Transverse colon (tissue), 4 donors: ENCODE data around the gene VASH2. TPM values are rescaled to one million over a fixed set of nuclear protein-coding genes. Genes with fewer than 3 reads are reported as not detected.

Experiments
- DNase-seq: peaks from one replicate; pipeline ENCODE4 v3.0.0-alpha.2; 2019
- H3K27ac ChIP-seq, 4 donors: fragments of 200-600 bp; sonication (generic); 2 replicates each; pipeline ENCODE4 v1.5.1; 2016 to 2018; ENCODE audit warnings: inconsistent platforms in 4 of 4
- H3K27me3 ChIP-seq: fragments of 200-600 bp; sonication (generic); 2 replicates; pipeline ENCODE4 v1.5.1; 2017; ENCODE audit warnings: inconsistent platforms
- H3K36me3 ChIP-seq, 4 donors: fragments of 200-600 bp; sonication (generic); 2 replicates each; pipeline ENCODE4 v1.5.1; 2017 to 2019; ENCODE audit warnings: inconsistent platforms in 4 of 4
- H3K4me1 ChIP-seq, 4 donors: fragments of 200-600 bp; sonication (generic); 2 replicates each; pipeline ENCODE4 v1.5.1; 2017 to 2020; ENCODE audit warnings: inconsistent platforms in 4 of 4
- H3K4me3 ChIP-seq, 4 donors: fragments of 200-600 bp; sonication (generic); 1 replicate in 1 of 4; 2 replicates in 3 of 4; pipeline versions ENCODE4 v1.5.1 to v1.6.1; 2017 to 2019; ENCODE audit warnings: inconsistent platforms in 4 of 4
- H3K9me3 ChIP-seq, 2 donors: fragments of 200-600 bp; sonication (generic); 2 replicates each; pipeline ENCODE4 v1.5.1; 2017 to 2019; ENCODE audit warnings: inconsistent platforms in 2 of 2
- CTCF ChIP-seq, 5 experiments: fragments of 200-600 bp in 3 of 5; fragments of 450-650 bp in 2 of 5; sonication (generic) in 3 of 5; IDR thresholded peaks; 1 replicate in 2 of 5; 2 replicates in 3 of 5; pipeline ENCODE4 v1.5.1; 2016 to 2017; ENCODE audit warnings: antibody characterized with exemption in 5 of 5, inconsistent platforms in 3 of 5, mild to moderate bottlenecking in 2 of 5, moderate library complexity in 1 of 5
- EP300 ChIP-seq: sonication (generic); formaldehyde crosslinking; IDR thresholded peaks from one replicate; pipeline ENCODE4 v1.6.1; 2017; ENCODE audit warnings: antibody characterized with exemption, low read depth
- POLR2A ChIP-seq: fragments of 450-650 bp; IDR thresholded peaks from one replicate; pipeline ENCODE4 v1.6.1; 2016; ENCODE audit warnings: antibody characterized with exemption, mild to moderate bottlenecking, moderate library complexity
- POLR2AphosphoS5 ChIP-seq, 3 donors: sonication (generic); formaldehyde crosslinking; IDR thresholded peaks; one replicate each; pipeline ENCODE4 v1.6.1; 2016; ENCODE audit warnings: antibody characterized with exemption in 3 of 3
- WGBS, 2 donors: methylation state at CpG; one replicate each; pipeline ENCODE4 v1.1.5; 2018; ENCODE audit warnings: low coverage in 1 of 2; 5-methylcytosine and 5-hydroxymethylcytosine counted together
- in situ Hi-C, 4 donors: fragments of 200-750 bp; cut with MboI; loops; one replicate each; pipeline versions ENCODE4 v1.15.0 to v1.15.1; 2017; ENCODE audit warnings: low sequenced_read_pairs in 3 of 4, low pct_ligation_motif_present in 1 of 4, low pct_unique_long_range_greater_than_20kb in 1 of 4
- intact Hi-C: fragments of 100-400 bp; cut with DNase I; formaldehyde crosslinking; loops from one replicate; pipeline ENCODE4 v1.15.1; 2023; ENCODE audit warnings: low total_unique reads
- total RNA-seq, 4 donors: library from RNA; depleted of rRNA; stranded (reverse); fragments of >200 nt; gene quantifications; one replicate each; pipeline ENCODE4 v1.1.0, GENCODE V29; 2016

The VASH2 gene
- total RNA-seq, 4 donors from 2014 or later, result 1.1 to 1.7 TPM; not detected in 2

DNA sequence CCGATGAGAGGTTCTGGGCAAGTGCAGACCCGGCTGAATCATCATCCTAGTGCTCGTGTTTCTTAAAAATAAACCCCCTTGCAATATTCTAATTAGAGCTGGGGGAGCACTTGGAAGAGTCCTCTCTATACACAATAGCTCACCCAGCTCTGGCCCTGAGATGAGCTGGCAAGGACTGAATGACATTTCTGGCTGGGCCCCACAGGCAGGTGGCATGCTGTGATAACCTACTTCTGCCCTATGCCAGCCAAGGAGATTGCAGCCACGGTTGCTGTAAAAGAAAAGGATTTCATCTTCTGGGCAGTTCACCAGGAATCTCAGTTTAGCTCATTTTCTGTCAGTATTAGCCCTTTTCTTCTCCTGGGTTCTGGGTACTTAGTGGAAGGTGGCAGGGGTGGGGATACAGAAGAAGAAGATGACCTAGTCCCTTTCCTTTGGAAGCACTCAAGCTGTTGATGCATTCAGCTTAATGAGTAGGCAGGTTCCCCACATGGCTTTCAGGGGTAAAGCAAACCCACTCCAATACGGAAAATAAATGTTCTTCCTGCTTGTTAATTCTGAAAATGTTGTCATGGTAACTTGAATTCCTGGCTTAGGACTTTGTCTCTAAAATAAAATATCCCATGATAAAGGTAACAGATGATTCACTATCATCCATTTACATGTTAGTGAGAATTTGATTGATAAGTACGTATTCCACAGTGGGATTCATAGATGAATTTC, 32.2 kb downstream of the VASH2 start:
- in situ Hi-C loops (loop anchor here (25.0 kb wide), 3 partner anchors 170 to 520 kb away; no protein-coding TSS in a partner anchor), intact Hi-C loops (no loop called here)
- no peaks in the 10 kb centered on the region for H3K9me3 ChIP-seq
- no peak for DNase-seq
- H3K4me3 ChIP-seq, result no peak overlapping the region
- no peak overlapping the region for H3K27ac ChIP-seq
- no peaks in the 10 kb centered on the region for H3K36me3 ChIP-seq
- TF ChIP-seq CTCF (IDR thresholded peaks at IDR 0.05) (no peak), EP300 (no peak), POLR2AphosphoS5 (IDR thresholded peaks at IDR 0.05) (no peak), POLR2A (no peak)
- 55 to 78% methylated on average over 5 to 6 of the region's 6 CpGs for WGBS, 2 donors
- H3K27me3 ChIP-seq, result no peaks in the 10 kb centered on the region
- H3K4me1 ChIP-seq, result peaks cover 0 to 11% (median 1%) of the 10 kb centered on the region in 4 donors

GRCh38 chr1:212983482-212983881, 33.1 kb downstream of the VASH2 start:
- no peak overlapping the region for H3K27ac ChIP-seq
- no peak overlapping the region for H3K4me3 ChIP-seq
- DNase-seq, result no peak
- H3K27me3 ChIP-seq, result no peaks in the 10 kb centered on the region
- WGBS, 2 donors, result 94 to 98% methylated on average over 3 of the region's 3 CpGs
- H3K36me3 ChIP-seq, result no peaks in the 10 kb centered on the region
- intact Hi-C loops, result no loop called here
- no peaks in the 10 kb centered on the region for H3K9me3 ChIP-seq
- in situ Hi-C loops, result loop anchor here (25.0 kb wide), 3 partner anchors 171 to 521 kb away; no protein-coding TSS in a partner anchor
- TF ChIP-seq EP300 (no peak), POLR2A (no peak), POLR2AphosphoS5 (IDR thresholded peaks at IDR 0.05) (no peak), CTCF (IDR thresholded peaks at IDR 0.05) (no peak)
- H3K4me1 ChIP-seq, result peaks cover 0 to 11% (median 1%) of the 10 kb centered on the region in 4 donors

DNA sequence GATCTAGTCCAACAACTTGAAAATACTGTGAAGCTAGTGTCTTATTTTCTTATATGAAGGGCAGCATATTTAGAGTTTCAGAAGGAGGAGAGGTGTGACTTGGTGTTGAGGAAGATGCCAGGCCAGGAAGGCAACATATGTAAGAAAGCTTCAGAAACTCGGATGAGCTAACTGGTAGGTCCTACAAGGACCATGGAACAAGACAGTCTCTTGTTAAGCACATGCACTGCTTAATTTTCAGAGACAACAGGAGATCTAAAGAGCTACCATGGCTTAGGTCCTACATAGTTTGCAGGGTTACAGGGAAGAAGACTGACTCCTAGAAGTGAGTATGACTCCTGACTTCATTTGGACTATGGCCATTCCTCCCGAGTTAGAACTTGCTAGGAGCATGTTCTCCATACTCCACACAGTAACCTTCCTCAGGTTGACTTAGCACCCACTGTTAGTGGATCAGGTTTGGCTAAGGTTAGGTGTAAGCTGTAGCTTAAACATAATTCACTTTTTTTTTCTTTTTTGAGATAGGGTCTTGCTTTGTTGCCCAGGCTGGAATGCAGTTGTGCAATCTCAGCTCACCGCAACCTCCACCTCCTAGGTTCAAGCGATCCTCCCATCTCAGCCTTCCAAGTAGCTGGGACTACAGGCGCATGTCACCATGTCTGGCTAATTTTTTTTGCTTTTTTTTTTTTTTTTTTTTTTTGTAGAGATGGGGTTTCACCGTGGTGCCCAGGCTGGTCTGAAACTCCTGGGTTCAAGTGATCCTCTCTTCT, 34.4 kb downstream of the VASH2 start:
- intact Hi-C loops (no loop called here), in situ Hi-C loops (loop anchor here (25.0 kb wide), 3 partner anchors 172 to 522 kb away; no protein-coding TSS in a partner anchor)
- no peak for DNase-seq
- Histone ChIP-seq H3K27me3 (no peaks in the 10 kb centered on the region), H3K4me1 (peaks cover 0 to 11% (median 1%) of the 10 kb centered on the region in 4 donors), H3K36me3 (no peaks in the 10 kb centered on the region), H3K4me3 (no peak overlapping the region), H3K9me3 (no peaks in the 10 kb centered on the region), H3K27ac (no peak overlapping the region)
- TF ChIP-seq EP300, result no peak
- no peak for TF ChIP-seq POLR2A
- TF ChIP-seq POLR2AphosphoS5 (IDR thresholded peaks at IDR 0.05), result no peak
- no peak for TF ChIP-seq CTCF (IDR thresholded peaks at IDR 0.05)
- 67 to 94% methylated on average over 1 to 6 of the region's 6 CpGs for WGBS, 2 donors

DNA sequence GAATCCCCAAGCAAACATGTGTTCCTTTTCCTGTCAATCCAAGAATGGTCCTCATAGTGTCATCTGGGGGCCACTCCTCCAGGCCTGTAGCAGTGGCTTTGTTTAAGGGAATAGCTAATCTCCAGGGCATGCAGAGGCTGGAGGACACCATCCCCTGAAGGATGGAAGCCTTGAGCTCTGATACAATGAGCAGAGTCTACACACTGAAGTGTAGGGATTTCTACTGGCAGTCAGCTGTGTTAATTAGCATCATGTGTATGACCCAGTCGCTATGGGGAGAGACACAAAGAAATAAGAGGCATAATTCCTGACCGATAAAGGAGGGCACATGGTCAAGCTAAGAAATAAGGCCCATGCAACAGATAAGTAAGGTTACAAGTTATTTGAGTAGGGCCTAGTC, 36.2 kb downstream of the VASH2 start:
- in situ Hi-C loops, result loop anchor here (25.0 kb wide), 3 partner anchors 174 to 524 kb away; no protein-coding TSS in a partner anchor

More for the DNA sequence above, 36.2 kb downstream of the VASH2 start:
- H3K4me3 ChIP-seq, result no peak overlapping the region
- H3K27me3 ChIP-seq, result no peaks in the 10 kb centered on the region
- H3K36me3 ChIP-seq, result peaks cover 0 to 4% (median 0%) of the 10 kb centered on the region in 4 donors
- no peak for TF ChIP-seq CTCF (IDR thresholded peaks at IDR 0.05)
- H3K9me3 ChIP-seq, result no peaks in the 10 kb centered on the region
- intact Hi-C loops, result no loop called here
- peaks cover 0 to 2% (median 0%) of the 10 kb centered on the region in 4 donors for H3K4me1 ChIP-seq
- no peak overlapping the region for H3K27ac ChIP-seq
- WGBS, 2 donors, result 98 to 100% methylated on average over 2 of the region's 2 CpGs
- no peak for DNase-seq
